HCT116 (cell line): Measurements from ENCODE around the gene CIB4. TPM values are rescaled to one million over a fixed set of nuclear protein-coding genes. Genes with fewer than 3 reads are reported as not detected.

Experiments used
- ATAC-seq: fragments of 200-7000 bp; cut with Tn5 transposase; 2 replicates; pipeline ENCODE4 v1.9.1; 2020; ENCODE audit warnings: mild to moderate bottlenecking, moderate library complexity
- BruUV-seq: library from RNA; stranded (reverse); fragments of 400-500 nt; replicated peaks from 2 replicates; lab custom pipeline; 2021; lab: Mats Ljungman, UMichigan
- CTCF ChIA-PET: fragments of 300-600 bp; sonication (Branson Sonifier 250); formaldehyde crosslinking; loops from one replicate; lab custom pipeline; 2021; ENCODE audit warnings: antibody characterized with exemption; lab: Charles Lee
- POLR2A ChIA-PET: fragments of 300-600, 350-600 bp; sonication (Branson Sonifier 250); formaldehyde crosslinking; loops from one replicate; lab custom pipeline; 2021; ENCODE audit warnings: antibody characterized with exemption; lab: Charles Lee
- RAD21 ChIA-PET, 2 experiments: fragments of 300-600 bp; sonication (Branson Sonifier 250); formaldehyde crosslinking; loops; one replicate each; lab custom pipeline; 2023; ENCODE audit warnings: low total read pairs in 2 of 2; ENCODE audit not compliant: uncharacterized antibody in 2 of 2, unreplicated experiment in 2 of 2, low non-redundant PET in 1 of 2; lab: Charles Lee
- DNase-seq: peaks from one replicate; pipeline ENCODE4 v3.0.0-alpha.2; 2010; ENCODE audit warnings: low read depth, low spot score
- H2AFZ ChIP-seq: fragments of 200-600 bp; shearing (Covaris generic), sonication (generic); 2 replicates; pipeline ENCODE4 v1.6.1; 2017; ENCODE audit warnings: low read depth, mixed run types, mixed read lengths, antibody characterized with exemption, low read length; ENCODE audit not compliant: poor library complexity, severe bottlenecking
- H3K27ac ChIP-seq: 2 replicates; pipeline ENCODE4 v1.5.1; 2012; ENCODE audit warnings: low read depth, low read length
- H3K27me3 ChIP-seq: fragments of 200-600 bp; sonication (generic); 2 replicates; pipeline ENCODE4 v1.6.1; 2016; ENCODE audit warnings: mixed run types, low read length, mixed read lengths; ENCODE audit not compliant: insufficient read depth
- H3K36me3 ChIP-seq, 2 experiments: fragments of 200-500 bp in 1 of 2; fragments of 200-600 bp in 1 of 2; sonication (Bioruptor generic) in 1 of 2; sonication (generic) in 1 of 2; 2 replicates each; pipeline versions ENCODE4 v1.5.1 to v1.6.1; 2014 to 2016; ENCODE audit warnings: low read length in 2 of 2, inconsistent platforms in 1 of 2, mixed read lengths in 1 of 2, mixed run types in 1 of 2; ENCODE audit not compliant: insufficient read depth in 2 of 2, control insufficient read depth in 1 of 2
- H3K4me1 ChIP-seq, 2 experiments: fragments of 200-600 bp in 1 of 2; sonication (generic) in 1 of 2; 2 replicates each; pipeline versions ENCODE4 v1.5.1 to v1.6.1; 2012 to 2017; ENCODE audit warnings: low read length in 2 of 2, inconsistent platforms in 1 of 2, mild to moderate bottlenecking in 1 of 2, mixed read lengths in 1 of 2, mixed run types in 1 of 2, moderate library complexity in 1 of 2; ENCODE audit not compliant: insufficient read depth in 2 of 2, control insufficient read depth in 1 of 2
- H3K4me2 ChIP-seq: fragments of 200-600 bp; sonication (generic); 2 replicates; pipeline ENCODE4 v1.6.1; 2017; ENCODE audit warnings: mixed run types, low read length, mixed read lengths
- H3K4me3 ChIP-seq, 2 experiments: fragments of 200-600 bp in 1 of 2; sonication (generic) in 1 of 2; replicated peaks in 1 of 2; 2 replicates each; pipeline ENCODE4 v1.5.1; 2011 to 2016; ENCODE audit warnings: low read length in 2 of 2, control low read depth in 1 of 2, low read depth in 1 of 2, mild to moderate bottlenecking in 1 of 2, mixed read lengths in 1 of 2, mixed run types in 1 of 2
- H3K79me2 ChIP-seq: fragments of 200-600 bp; sonication (generic); 2 replicates; pipeline ENCODE4 v1.6.1; 2017; ENCODE audit warnings: mild to moderate bottlenecking, mixed run types, low read length, moderate library complexity, mixed read lengths; ENCODE audit not compliant: insufficient read depth
- H3K9ac ChIP-seq: fragments of 200-600 bp; sonication (generic); 2 replicates; pipeline ENCODE4 v1.6.1; 2016; ENCODE audit warnings: low read length, mixed read lengths
- H3K9me2 ChIP-seq: fragments of 200-600 bp; sonication (generic), shearing (Covaris generic); 2 replicates; pipeline ENCODE4 v1.6.1; 2017; ENCODE audit warnings: mixed run types, mild to moderate bottlenecking, moderate library complexity; ENCODE audit not compliant: insufficient read depth
- H3K9me3 ChIP-seq, 2 experiments: fragments of 200-500 bp in 1 of 2; fragments of 200-600 bp in 1 of 2; sonication (Bioruptor generic) in 1 of 2; sonication (generic) in 1 of 2; 2 replicates each; pipeline ENCODE4 v1.6.1; 2014 to 2017; ENCODE audit warnings: low read length in 2 of 2, mixed read lengths in 2 of 2, inconsistent platforms in 1 of 2, low read depth in 1 of 2, mild to moderate bottlenecking in 1 of 2, mixed run types in 1 of 2, moderate library complexity in 1 of 2; ENCODE audit not compliant: control insufficient read depth in 1 of 2, insufficient read depth in 1 of 2
- H4K20me1 ChIP-seq: fragments of 200-600 bp; sonication (generic), shearing (Covaris generic); 2 replicates; pipeline ENCODE4 v1.6.1; 2017; ENCODE audit warnings: mixed run types, mild to moderate bottlenecking, moderate library complexity; ENCODE audit not compliant: insufficient read depth
- ATF3 ChIP-seq: IDR thresholded peaks from 2 replicates; pipeline ENCODE4 v1.6.1; 2012
- FOSL1 ChIP-seq: IDR thresholded peaks from 2 replicates; pipeline ENCODE4 v1.6.1; 2012; ENCODE audit warnings: low read depth
- JUND ChIP-seq: IDR thresholded peaks from 2 replicates; pipeline ENCODE4 v1.6.1; 2012
- MAX ChIP-seq: IDR thresholded peaks from 2 replicates; pipeline ENCODE4 v1.6.1; 2012
- POLR2A ChIP-seq: IDR thresholded peaks from 2 replicates; pipeline ENCODE4 v1.7.0; 2011; ENCODE audit warnings: borderline replicate concordance; ENCODE audit not compliant: insufficient read depth, insufficient read length; ENCODE audit errors: extremely low read depth
- SIN3A ChIP-seq: IDR thresholded peaks from 2 replicates; pipeline ENCODE4 v1.6.1; 2012; ENCODE audit warnings: low read depth
- SRF ChIP-seq: IDR thresholded peaks from 2 replicates; pipeline ENCODE4 v1.6.1; 2012; ENCODE audit warnings: low read depth
- TCF7L2 ChIP-seq: IDR thresholded peaks from 2 replicates; pipeline ENCODE4 v1.7.0; 2011; ENCODE audit warnings: borderline replicate concordance, inconsistent platforms; ENCODE audit not compliant: insufficient read depth, insufficient read length; ENCODE audit errors: extremely low read depth
- ZBTB33 ChIP-seq: IDR thresholded peaks from 2 replicates; pipeline ENCODE4 v1.6.1; 2011; ENCODE audit warnings: mild to moderate bottlenecking, low read length, moderate library complexity; ENCODE audit not compliant: insufficient replicate concordance; ENCODE audit errors: extremely low read depth
- ZFX ChIP-seq: fragments of 450-650 bp; IDR thresholded peaks from 2 replicates; pipeline ENCODE4 v1.6.1; 2017
- ZNF274 ChIP-seq: fragments of 200-500 bp; sonication (Bioruptor generic); IDR thresholded peaks from 2 replicates; pipeline ENCODE4 v1.6.1; 2014; ENCODE audit warnings: mild to moderate bottlenecking, low read depth, low read length, inconsistent platforms
- intact Hi-C: fragments of 100-400 bp; cut with micrococcal nuclease; formaldehyde crosslinking; loops from 2 replicates; pipeline ENCODE4 v1.10.0; 2022
- total RNA-seq: library from RNA; stranded (reverse); gene quantifications from one replicate; pipeline ENCODE4 v1.2.1, GENCODE V29; 2021; ENCODE audit not compliant: unreplicated experiment
- TF ChIP-seq, protein P1 (sequence below), 3 experiments: fragments of 200-600 bp in 1 of 3; sonication (generic) in 1 of 3; IDR thresholded peaks in 2 of 3; conservative IDR thresholded peaks in 1 of 3; 2 replicates each; pipeline ENCODE4 v1.5.1; 2012 to 2017; ENCODE audit warnings: low read depth in 2 of 3, low read length in 2 of 3, antibody characterized with exemption in 1 of 3, borderline replicate concordance in 1 of 3, control low read depth in 1 of 3, mild to moderate bottlenecking in 1 of 3, mixed read lengths in 1 of 3, mixed run types in 1 of 3, moderate library complexity in 1 of 3; ENCODE audit not compliant: insufficient read depth in 1 of 3

The CIB4 gene
- total RNA-seq, 1 experiment from 2014 or later = not detected

DNA sequence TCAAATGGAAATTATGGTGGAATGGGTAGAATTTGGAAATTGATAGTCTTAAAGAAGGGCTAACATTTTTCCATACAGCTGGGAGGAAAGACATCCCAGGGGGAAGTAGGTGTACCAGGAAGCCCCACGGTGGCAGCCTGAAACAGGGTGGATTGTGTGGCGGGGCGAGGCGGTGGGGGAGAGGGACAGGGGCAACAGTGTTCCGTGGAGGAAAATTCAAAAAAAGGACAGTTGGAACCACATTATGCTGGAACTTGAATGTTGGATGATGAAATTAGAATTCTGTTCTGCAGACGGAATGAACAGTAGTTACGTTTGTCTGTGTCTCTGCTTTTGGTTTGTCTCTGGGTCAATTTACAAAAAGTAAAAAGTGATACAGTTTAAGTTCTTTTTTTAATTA lies 10.6 kb upstream of the CIB4 start:
- Histone ChIP-seq H3K27me3 (peaks cover 9% of the 10 kb centered on the region; the same call in 1 of the 2 replicates), H3K4me3 (no peak overlapping the region), H3K4me1 (no peaks in the 10 kb centered on the region), H3K9ac (no peak overlapping the region), H3K9me3 (no peaks in the 10 kb centered on the region), H3K27ac (no peak overlapping the region), H4K20me1 (no peaks in the 10 kb centered on the region), H3K4me2 (no peak overlapping the region), H3K36me3 (no peaks in the 10 kb centered on the region), H3K79me2 (no peaks in the 10 kb centered on the region), H3K9me2 (no peaks in the 10 kb centered on the region), H2AFZ (no peak overlapping the region)
- ChIA-PET POLR2A (no interaction called here), CTCF (no interaction called here), RAD21 (no interaction called here)
- ATAC-seq (no peak), DNase-seq (no peak)
- TF ChIP-seq ZNF274 (no peak), FOSL1 (no peak), ATF3 (no peak), MAX (no peak), ZFX (no peak), POLR2A (no peak), SIN3A (no peak), TCF7L2 (no peak), JUND (no peak), SRF (no peak), ZBTB33 (no peak)
- TF ChIP-seq, protein P1, sequence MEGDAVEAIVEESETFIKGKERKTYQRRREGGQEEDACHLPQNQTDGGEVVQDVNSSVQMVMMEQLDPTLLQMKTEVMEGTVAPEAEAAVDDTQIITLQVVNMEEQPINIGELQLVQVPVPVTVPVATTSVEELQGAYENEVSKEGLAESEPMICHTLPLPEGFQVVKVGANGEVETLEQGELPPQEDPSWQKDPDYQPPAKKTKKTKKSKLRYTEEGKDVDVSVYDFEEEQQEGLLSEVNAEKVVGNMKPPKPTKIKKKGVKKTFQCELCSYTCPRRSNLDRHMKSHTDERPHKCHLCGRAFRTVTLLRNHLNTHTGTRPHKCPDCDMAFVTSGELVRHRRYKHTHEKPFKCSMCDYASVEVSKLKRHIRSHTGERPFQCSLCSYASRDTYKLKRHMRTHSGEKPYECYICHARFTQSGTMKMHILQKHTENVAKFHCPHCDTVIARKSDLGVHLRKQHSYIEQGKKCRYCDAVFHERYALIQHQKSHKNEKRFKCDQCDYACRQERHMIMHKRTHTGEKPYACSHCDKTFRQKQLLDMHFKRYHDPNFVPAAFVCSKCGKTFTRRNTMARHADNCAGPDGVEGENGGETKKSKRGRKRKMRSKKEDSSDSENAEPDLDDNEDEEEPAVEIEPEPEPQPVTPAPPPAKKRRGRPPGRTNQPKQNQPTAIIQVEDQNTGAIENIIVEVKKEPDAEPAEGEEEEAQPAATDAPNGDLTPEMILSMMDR (IDR thresholded peaks at IDR 0.05 in 2 of 3, conservative IDR thresholded peaks at IDR 0.05 in 1 of 3; ENCODE audit: borderline replicate concordance in 1 of 3, insufficient read depth in 1 of 3, low read depth in 2 of 3, low read length in 2 of 3) = no peak
- no TSS peak for BruUV-seq
- intact Hi-C loops = no loop called here
